GM18505 (cell line): ENCODE results near the gene APEH.

Experiments used
- ATAC-seq: cut with Tn5 transposase; IDR thresholded peaks from one replicate; pipeline ENCODE4 v1.9.1; 2021; ENCODE audit not compliant: unreplicated experiment
- POLR2A ChIP-seq: IDR thresholded peaks from 4 replicates; pipeline ENCODE4 v1.6.1; 2011; ENCODE audit warnings: borderline replicate concordance; ENCODE audit not compliant: insufficient read depth, insufficient read length; ENCODE audit errors: extremely low read depth

Gene APEH

GRCh38 chr3:49655731-49656285, 18.3 kb upstream of the APEH start:
- no peak for TF ChIP-seq POLR2A

DNA sequence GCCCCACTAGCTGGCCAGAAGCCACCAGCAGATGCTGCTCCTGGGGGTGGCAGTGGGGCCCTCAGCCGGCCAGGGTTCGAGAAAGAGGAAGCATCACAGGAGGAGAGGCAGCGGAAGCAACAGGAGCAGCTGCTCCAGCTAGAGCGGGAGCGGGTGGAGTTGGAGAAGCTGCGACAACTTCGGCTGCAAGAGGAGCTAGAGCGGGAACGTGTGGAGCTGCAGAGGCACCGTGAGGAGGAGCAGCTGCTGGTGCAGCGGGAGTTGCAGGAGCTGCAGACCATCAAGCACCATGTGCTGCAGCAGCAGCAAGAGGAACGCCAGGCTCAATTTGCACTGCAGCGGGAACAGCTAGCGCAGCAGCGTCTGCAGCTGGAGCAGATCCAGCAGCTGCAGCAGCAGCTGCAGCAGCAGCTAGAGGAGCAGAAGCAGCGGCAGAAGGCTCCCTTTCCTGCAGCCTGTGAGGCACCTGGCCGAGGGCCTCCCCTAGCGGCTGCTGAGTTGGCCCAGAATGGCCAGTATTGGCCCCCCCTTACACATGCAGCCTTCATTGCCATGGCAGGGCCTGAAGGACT, 17.5 kb upstream of the APEH start:
- no peak for ATAC-seq

More at GRCh38 chr3:49655731-49656285, 18.3 kb upstream of the APEH start:
- ATAC-seq: no peak

DNA sequence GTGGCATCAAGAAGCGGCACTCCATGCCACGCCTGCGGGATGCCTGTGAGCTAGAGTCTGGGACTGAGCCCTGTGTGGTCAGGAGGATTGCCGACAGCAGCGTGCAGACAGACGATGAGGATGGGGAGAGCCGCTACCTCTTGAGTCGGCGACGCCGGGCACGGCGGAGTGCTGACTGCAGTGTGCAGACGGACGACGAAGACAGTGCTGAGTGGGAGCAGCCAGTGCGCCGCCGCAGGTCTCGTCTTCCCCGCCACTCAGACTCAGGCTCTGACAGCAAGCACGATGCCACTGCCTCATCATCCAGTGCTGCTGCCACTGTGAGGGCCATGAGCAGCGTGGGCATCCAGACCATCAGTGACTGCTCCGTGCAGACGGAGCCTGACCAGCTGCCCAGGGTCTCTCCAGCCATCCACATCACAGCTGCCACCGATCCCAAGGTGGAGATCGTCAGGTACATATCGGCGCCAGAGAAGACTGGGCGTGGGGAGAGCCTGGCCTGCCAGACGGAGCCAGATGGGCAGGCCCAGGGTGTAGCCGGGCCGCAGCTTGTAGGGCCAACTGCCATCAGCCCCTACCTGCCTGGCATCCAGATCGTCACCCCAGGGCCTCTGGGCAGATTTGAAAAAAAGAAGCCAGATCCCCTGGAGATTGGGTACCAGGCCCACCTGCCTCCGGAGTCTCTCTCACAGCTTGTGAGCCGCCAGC, 16.8 kb upstream of the APEH start:
- no peak for TF ChIP-seq POLR2A
- ATAC-seq: no peak

More for the DNA sequence above, 17.5 kb upstream of the APEH start:
- no peak for TF ChIP-seq POLR2A

GRCh38 chr3:49658711-49659110, 15.4 kb upstream of the APEH start:
- no peak for TF ChIP-seq POLR2A
- no peak for ATAC-seq

- no peak for ATAC-seq
- no peak for TF ChIP-seq POLR2A
Observed at GRCh38 chr3:49659756-49660155, 14.4 kb upstream of the APEH start.

- no peak for ATAC-seq
- TF ChIP-seq POLR2A: no peak
Observed at GRCh38 chr3:49661281-49661680, 12.9 kb upstream of the APEH start.

- no peak for TF ChIP-seq POLR2A
- no peak for ATAC-seq
Observed at GRCh38 chr3:49662021-49662420, 12.1 kb upstream of the APEH start.

DNA sequence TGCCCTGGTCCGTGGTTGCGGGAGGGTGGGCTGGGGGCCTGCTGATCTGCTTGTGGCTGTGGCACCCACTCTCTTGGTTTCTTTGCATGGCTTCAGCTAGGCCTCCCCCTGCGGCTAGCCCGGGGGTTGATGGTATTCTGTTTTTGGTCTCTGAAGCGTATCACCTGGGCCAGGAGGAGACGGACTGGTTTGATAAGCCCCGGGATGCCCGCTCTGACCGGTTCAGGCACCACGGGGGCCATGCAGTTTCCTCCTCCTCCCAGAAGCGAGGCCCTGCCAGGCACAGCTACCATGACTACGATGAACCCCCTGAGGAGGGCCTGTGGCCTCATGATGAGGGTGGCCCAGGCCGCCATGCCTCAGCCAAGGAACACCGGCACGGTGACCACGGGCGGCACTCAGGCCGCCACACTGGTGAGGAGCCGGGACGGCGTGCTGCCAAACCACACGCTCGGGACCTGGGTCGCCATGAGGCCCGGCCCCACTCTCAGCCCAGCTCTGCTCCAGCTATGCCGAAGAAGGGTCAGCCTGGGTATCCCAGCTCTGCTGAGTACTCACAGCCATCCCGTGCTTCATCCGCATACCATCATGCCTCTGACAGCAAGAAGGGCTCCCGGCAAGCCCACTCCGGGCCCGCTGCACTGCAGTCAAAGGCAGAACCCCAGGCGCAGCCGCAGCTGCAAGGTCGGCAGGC, 11.3 kb upstream of the APEH start:
- no peak for ATAC-seq
- TF ChIP-seq POLR2A: no peak

GRCh38 chr3:49663831-49664230, 10.3 kb upstream of the APEH start:
- no peak for ATAC-seq
- no peak for TF ChIP-seq POLR2A

DNA sequence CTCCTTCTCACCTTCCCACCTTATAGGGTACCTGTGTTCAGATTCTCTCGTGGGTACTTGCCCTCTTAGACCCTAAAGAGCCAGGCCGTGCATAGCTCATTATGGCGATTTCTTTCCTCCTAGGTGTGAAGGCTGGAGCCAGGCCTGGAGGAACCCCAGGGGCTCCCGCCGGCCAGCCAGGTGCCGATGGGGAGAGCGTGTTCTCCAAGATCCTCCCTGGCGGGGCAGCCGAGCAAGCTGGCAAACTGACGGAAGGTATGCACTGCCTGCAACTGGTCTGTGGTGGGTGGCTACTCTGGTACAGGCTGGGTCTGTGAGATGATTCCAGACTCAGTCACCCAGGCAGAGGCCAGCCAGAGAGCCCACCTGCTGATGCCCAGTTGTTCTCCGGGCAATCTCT, 9.9 kb upstream of the APEH start:
- no peak for TF ChIP-seq POLR2A
- no peak for ATAC-seq

DNA sequence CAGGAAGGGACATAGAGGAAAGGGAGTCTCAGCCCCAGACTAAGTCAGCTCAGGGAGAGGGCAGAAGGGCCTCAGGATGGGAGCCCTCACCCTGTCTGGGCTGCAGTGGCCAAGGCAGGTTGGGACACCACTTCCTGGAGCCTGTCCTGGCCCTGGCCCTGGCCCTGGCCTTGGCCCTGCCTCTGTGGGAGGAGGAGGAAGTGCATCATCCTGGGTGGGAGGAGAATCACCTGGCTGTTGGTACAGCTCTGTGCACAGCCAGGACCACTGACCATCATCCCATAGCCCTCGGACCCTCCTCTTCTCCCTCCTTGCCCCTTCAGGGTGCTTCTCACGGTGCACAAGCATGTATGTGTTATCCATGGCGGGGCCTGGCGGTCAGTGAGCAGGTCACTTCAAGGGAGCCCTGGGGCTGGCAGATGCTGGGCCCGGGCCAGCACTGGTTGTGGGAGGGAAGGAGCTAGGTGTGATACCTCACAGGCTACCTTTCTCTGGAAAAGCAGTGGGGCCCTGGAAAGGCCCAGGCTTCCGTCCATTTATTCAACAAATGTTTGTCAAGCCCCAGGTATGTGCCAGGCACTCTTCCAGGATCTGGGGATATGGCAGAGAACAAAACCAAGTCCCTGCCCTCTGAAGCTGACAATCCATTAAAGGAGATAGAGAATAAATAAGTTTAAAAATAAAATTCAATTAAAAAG, 8.2 kb upstream of the APEH start:
- no peak for TF ChIP-seq POLR2A
- no peak for ATAC-seq

- ATAC-seq: no peak
- TF ChIP-seq POLR2A: no peak
Observed at GRCh38 chr3:49666592-49666991, 7.6 kb upstream of the APEH start.

GRCh38 chr3:49667701-49668413, 6.3 kb upstream of the APEH start:
- TF ChIP-seq POLR2A: no peak
- ATAC-seq: no peak

- TF ChIP-seq POLR2A: no peak
- no peak for ATAC-seq
Observed at GRCh38 chr3:49668414-49668797, 5.7 kb upstream of the APEH start.

- ATAC-seq: no peak
- TF ChIP-seq POLR2A: no peak
Observed at GRCh38 chr3:49668861-49669260, 5.3 kb upstream of the APEH start.
